CD14-positive monocyte (primary cell): Measurements from ENCODE around the gene TMEM150A. TPM values are rescaled to one million over a fixed set of nuclear protein-coding genes. Genes with fewer than 3 reads are reported as not detected.
A peak's percentile ranks its signal among the peaks of the same experiment; 100 is the strongest.

Experiments used
- DNase-seq, 3 donors: peaks; one replicate each; pipeline ENCODE4 v3.0.0-alpha.2; 2011 to 2022
- H2AFZ ChIP-seq: 2 replicates; pipeline ENCODE4 v1.6.0; 2012; ENCODE audit warnings: mild to moderate bottlenecking, low read depth, low read length, inconsistent platforms; ENCODE audit not compliant: insufficient read depth, poor library complexity, severe bottlenecking
- H3K27ac ChIP-seq, 2 donors: 1 replicate in 1 of 2; 2 replicates in 1 of 2; pipeline ENCODE4 v1.5.1; 2012 to 2013; ENCODE audit warnings: low read length in 2 of 2, control low read depth in 1 of 2, inconsistent platforms in 1 of 2, low read depth in 1 of 2, mild to moderate bottlenecking in 1 of 2
- H3K27me3 ChIP-seq, 2 donors: one replicate each; pipeline versions ENCODE4 v1.6.0 to v1.6.1; 2011 to 2013; ENCODE audit warnings: low read length in 2 of 2; ENCODE audit not compliant: control insufficient read depth in 2 of 2, insufficient read depth in 2 of 2
- H3K36me3 ChIP-seq, 2 donors: replicated peaks in 1 of 2; 1 replicate in 1 of 2; 2 replicates in 1 of 2; pipeline versions ENCODE4 v1.5.1 to v1.6.1; 2012 to 2013; ENCODE audit warnings: low read length in 2 of 2, control low read depth in 1 of 2, inconsistent platforms in 1 of 2, mild to moderate bottlenecking in 1 of 2; ENCODE audit not compliant: insufficient read depth in 2 of 2, control insufficient read depth in 1 of 2
- H3K4me1 ChIP-seq, 2 donors: 1 replicate in 1 of 2; 2 replicates in 1 of 2; pipeline versions ENCODE4 v1.5.1 to v1.6.1; 2012 to 2013; ENCODE audit warnings: low read length in 2 of 2, control low read depth in 1 of 2, inconsistent platforms in 1 of 2, mild to moderate bottlenecking in 1 of 2, moderate library complexity in 1 of 2; ENCODE audit not compliant: insufficient read depth in 2 of 2, control insufficient read depth in 1 of 2
- H3K4me2 ChIP-seq: replicated peaks from 2 replicates; pipeline ENCODE3; 2012; ENCODE audit warnings: low read length, moderate library complexity, mild to moderate bottlenecking; ENCODE audit not compliant: poor library complexity, severe bottlenecking; ENCODE audit errors: extremely low read depth
- H3K4me3 ChIP-seq, 3 experiments: fragments of 200-600 bp in 1 of 3; sonication (generic) in 1 of 3; replicated peaks in 1 of 3; 1 replicate in 2 of 3; 2 replicates in 1 of 3; pipeline ENCODE4 v1.5.1; 2011 to 2013; ENCODE audit warnings: low read length in 3 of 3, mild to moderate bottlenecking in 3 of 3, control low read depth in 2 of 3, low read depth in 2 of 3, inconsistent platforms in 1 of 3, moderate library complexity in 1 of 3
- H3K79me2 ChIP-seq: 2 replicates; pipeline ENCODE4 v1.6.0; 2012; ENCODE audit warnings: mild to moderate bottlenecking, control low read depth, inconsistent platforms, low read length, moderate library complexity; ENCODE audit not compliant: insufficient read depth
- H3K9ac ChIP-seq: 2 replicates; pipeline ENCODE4 v1.6.0; 2017; ENCODE audit warnings: low read length, mild to moderate bottlenecking; ENCODE audit not compliant: insufficient read depth, poor library complexity, severe bottlenecking
- H3K9me3 ChIP-seq, 2 donors: replicated peaks in 1 of 2; 1 replicate in 1 of 2; 2 replicates in 1 of 2; pipeline versions ENCODE4 v1.5.1 to v1.6.1; 2012 to 2013; ENCODE audit warnings: low read length in 2 of 2, control low read depth in 1 of 2; ENCODE audit not compliant: control insufficient read depth in 1 of 2, insufficient read depth in 1 of 2
- H4K20me1 ChIP-seq: 2 replicates; pipeline ENCODE4 v1.6.0; 2012; ENCODE audit warnings: mild to moderate bottlenecking, low read length, control low read depth, moderate library complexity; ENCODE audit not compliant: insufficient read depth
- H3K27ac Mint-ChIP-seq, 7 donors: one replicate each; pipeline ENCODE4 v1.8.0; 2020; ENCODE audit warnings: mild to moderate bottlenecking in 7 of 7, mixed read lengths in 7 of 7, moderate library complexity in 6 of 7, inconsistent platforms in 2 of 7
- H3K27me3 Mint-ChIP-seq, 3 donors: one replicate each; pipeline ENCODE4 v1.8.0; 2021 to 2022; ENCODE audit warnings: low read depth in 3 of 3, mild to moderate bottlenecking in 3 of 3, mixed read lengths in 3 of 3, moderate library complexity in 3 of 3, inconsistent platforms in 1 of 3
- H3K36me3 Mint-ChIP-seq, 2 donors: one replicate each; pipeline ENCODE4 v1.8.0; 2020; ENCODE audit warnings: mixed read lengths in 2 of 2, inconsistent platforms in 1 of 2, mild to moderate bottlenecking in 1 of 2
- H3K4me1 Mint-ChIP-seq: one replicate; pipeline ENCODE4 v1.8.0; 2020; ENCODE audit warnings: mild to moderate bottlenecking, mixed read lengths
- H3K4me3 Mint-ChIP-seq, 2 donors: one replicate each; pipeline ENCODE4 v1.8.0; 2020; ENCODE audit warnings: mild to moderate bottlenecking in 2 of 2, mixed read lengths in 2 of 2, moderate library complexity in 1 of 2
- H3K9me3 Mint-ChIP-seq, 7 donors: one replicate each; pipeline ENCODE4 v1.8.0; 2020 to 2022; ENCODE audit warnings: mixed read lengths in 7 of 7, mild to moderate bottlenecking in 6 of 7, moderate library complexity in 6 of 7, inconsistent platforms in 2 of 7
- whole genome bisulfite sequencing: methylation state at CpG from one replicate; pipeline ENCODE4 v1.1.5; 2013; ENCODE audit warnings: missing lambda C conversion rate; ENCODE audit not compliant: insufficient coverage; 5-methylcytosine and 5-hydroxymethylcytosine counted together
- intact Hi-C, 2 donors: fragments of 100-400 bp; cut with micrococcal nuclease; formaldehyde crosslinking; loops; one replicate each; pipeline versions ENCODE4 v1.15.0 to v1.15.1; 2023
- polyA plus RNA-seq, 3 donors: library from polyadenylated mRNA; depleted of rRNA in 1 of 3; unstranded in 2 of 3; stranded (reverse) in 1 of 3; fragments of 300-500 nt in 2 of 3; fragments of >200 nt in 1 of 3; fragmentation: Illumina TruSeq in 2 of 3; gene quantifications; 1 replicate in 2 of 3; 2 replicates in 1 of 3; pipeline ENCODE4 v1.2.3, GENCODE V29; 2012 to 2021
- TF ChIP-seq, protein P1 (sequence below): fragments of 200-600 bp; IDR thresholded peaks from one replicate; pipeline ENCODE4 v1.8.0; 2022; ENCODE audit warnings: antibody characterized with exemption, mild to moderate bottlenecking

The TMEM150A gene
- polyA plus RNA-seq, 3 donors: 24.7 to 29.1 (median 26.6) TPM

DNA sequence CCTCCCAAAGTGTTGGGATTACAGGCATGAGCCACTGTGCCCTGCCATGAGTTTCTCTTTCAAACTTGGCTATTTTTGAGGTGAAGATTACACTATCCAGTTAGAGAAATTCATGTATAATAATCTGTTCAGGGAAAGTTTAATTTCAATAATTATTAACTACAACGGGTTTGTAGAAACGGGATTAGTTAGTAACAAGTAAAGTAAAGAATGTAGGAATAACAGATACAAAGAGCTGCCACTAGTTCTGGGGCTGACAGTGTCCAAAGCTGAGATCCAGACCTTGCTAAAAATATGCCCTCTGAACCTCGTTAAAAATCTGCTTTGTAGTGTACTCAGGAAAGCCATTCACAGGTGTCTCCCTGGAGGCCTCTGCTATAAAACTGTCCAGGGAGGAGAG, 48.6 kb upstream of the TMEM150A start:
- no peak overlapping the region for H3K4me2 ChIP-seq
- no peak for DNase-seq
- H3K4me3 ChIP-seq: no peak overlapping the region
- Mint-ChIP-seq H3K36me3 (peaks cover 76 to 94% of the 10 kb centered on the region in 2 donors), H3K27me3 (peaks cover 0 to 1% (median 0%) of the 10 kb centered on the region in 3 donors), H3K4me3 (no peak overlapping the region), H3K27ac (peak overlapping the region in 2 of 7 donors; percentile 4 to 54), H3K9me3 (no peaks in the 10 kb centered on the region), H3K4me1 (peaks cover 22% of the 10 kb centered on the region)
- intact Hi-C loops: no loop called here
- no peaks in the 10 kb centered on the region for H4K20me1 ChIP-seq
- 100% methylated on average over 1 of the region's 3 CpGs for WGBS
- no peak overlapping the region for H3K27ac ChIP-seq
- H3K9me3 ChIP-seq: no peaks in the 10 kb centered on the region
- no peaks in the 10 kb centered on the region for H3K79me2 ChIP-seq
- TF ChIP-seq, protein P1, sequence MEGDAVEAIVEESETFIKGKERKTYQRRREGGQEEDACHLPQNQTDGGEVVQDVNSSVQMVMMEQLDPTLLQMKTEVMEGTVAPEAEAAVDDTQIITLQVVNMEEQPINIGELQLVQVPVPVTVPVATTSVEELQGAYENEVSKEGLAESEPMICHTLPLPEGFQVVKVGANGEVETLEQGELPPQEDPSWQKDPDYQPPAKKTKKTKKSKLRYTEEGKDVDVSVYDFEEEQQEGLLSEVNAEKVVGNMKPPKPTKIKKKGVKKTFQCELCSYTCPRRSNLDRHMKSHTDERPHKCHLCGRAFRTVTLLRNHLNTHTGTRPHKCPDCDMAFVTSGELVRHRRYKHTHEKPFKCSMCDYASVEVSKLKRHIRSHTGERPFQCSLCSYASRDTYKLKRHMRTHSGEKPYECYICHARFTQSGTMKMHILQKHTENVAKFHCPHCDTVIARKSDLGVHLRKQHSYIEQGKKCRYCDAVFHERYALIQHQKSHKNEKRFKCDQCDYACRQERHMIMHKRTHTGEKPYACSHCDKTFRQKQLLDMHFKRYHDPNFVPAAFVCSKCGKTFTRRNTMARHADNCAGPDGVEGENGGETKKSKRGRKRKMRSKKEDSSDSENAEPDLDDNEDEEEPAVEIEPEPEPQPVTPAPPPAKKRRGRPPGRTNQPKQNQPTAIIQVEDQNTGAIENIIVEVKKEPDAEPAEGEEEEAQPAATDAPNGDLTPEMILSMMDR: no peak
- H3K4me1 ChIP-seq: peaks cover 17% of the 10 kb centered on the region in 2 donors
- peaks cover 52 to 89% of the 10 kb centered on the region in 2 donors for H3K36me3 ChIP-seq
- H2AFZ ChIP-seq: no peak overlapping the region
- H3K9ac ChIP-seq: no peak overlapping the region
- H3K27me3 ChIP-seq: no peaks in the 10 kb centered on the region

DNA sequence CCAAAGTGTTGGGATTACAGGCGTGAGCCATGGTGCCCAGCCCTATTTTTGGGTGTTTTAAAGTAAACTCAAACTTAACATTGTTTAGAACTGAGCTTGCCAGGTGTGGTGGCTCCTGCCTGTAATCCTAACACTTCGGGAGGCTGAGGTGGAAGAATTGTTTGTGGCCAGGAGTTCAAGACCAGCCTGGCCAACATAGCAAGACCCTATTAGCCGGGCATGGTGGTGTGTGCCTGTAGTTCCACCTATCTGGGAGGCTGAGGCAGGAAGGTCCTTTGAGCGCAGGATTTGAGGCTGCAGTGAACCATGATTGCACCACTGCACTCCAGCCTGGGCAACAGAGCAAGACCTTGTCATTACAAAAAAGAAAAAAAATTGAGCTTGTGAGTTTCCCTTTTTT, 48.0 kb upstream of the TMEM150A start:
- no peaks in the 10 kb centered on the region for H3K27me3 ChIP-seq
- no peak overlapping the region for H3K9ac ChIP-seq
- no peak overlapping the region for H3K27ac Mint-ChIP-seq
- intact Hi-C loops: no loop called here
- peaks cover 0 to 1% (median 0%) of the 10 kb centered on the region in 3 donors for H3K27me3 Mint-ChIP-seq
- H3K4me1 Mint-ChIP-seq: peaks cover 22% of the 10 kb centered on the region
- peaks cover 17% of the 10 kb centered on the region in 2 donors for H3K4me1 ChIP-seq
- H3K36me3 Mint-ChIP-seq: peaks cover 77 to 97% of the 10 kb centered on the region in 2 donors
- no peaks in the 10 kb centered on the region for H3K9me3 ChIP-seq
- no peak overlapping the region for H3K4me2 ChIP-seq
- no peaks in the 10 kb centered on the region for H3K79me2 ChIP-seq
- DNase-seq: no peak
- WGBS: 95% methylated on average over 2 of the region's 4 CpGs
- H4K20me1 ChIP-seq: no peaks in the 10 kb centered on the region
- TF ChIP-seq, protein P1: no peak
- no peak overlapping the region for H3K27ac ChIP-seq
- H3K9me3 Mint-ChIP-seq: no peaks in the 10 kb centered on the region
- no peak overlapping the region for H3K4me3 ChIP-seq
- peaks cover 54 to 89% of the 10 kb centered on the region in 2 donors for H3K36me3 ChIP-seq
- no peak overlapping the region for H2AFZ ChIP-seq
- H3K4me3 Mint-ChIP-seq: no peak overlapping the region
